Measurements from ENCODE around the gene NUAK2.

Gene NUAK2

DNA sequence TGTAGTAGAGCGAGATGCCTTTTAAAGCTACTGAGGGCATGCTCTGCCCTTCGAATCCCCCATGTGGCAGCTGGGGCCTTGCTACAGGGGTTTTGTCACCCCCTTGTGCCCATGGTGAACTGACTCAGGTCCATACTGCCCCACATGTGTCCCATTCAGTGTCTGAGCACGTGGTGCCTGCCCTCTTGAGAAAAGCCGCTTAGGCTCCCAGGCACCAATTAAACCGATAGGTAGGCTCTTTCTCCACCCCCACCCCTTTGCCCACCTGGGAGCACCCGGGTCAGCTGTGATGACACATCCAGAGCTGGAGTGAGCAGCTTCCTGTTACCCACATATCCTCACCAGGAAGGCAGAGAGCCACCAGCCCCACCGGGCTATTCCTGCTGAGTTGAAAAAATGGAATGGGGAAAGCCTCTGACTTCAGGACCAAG, 63.3 kb downstream of the NUAK2 start:
- Histone ChIP-seq H3K4me3 (ENCODE audit: low read depth in 1 of 5, low read length in 5 of 5) (no peak overlapping the region), H3K27ac (ENCODE audit: low read depth, low read length) (no peak overlapping the region), H3K36me3 (ENCODE audit: control insufficient read depth in 5 of 5, insufficient read depth in 5 of 5, low read length in 5 of 5) (no peaks in the 10 kb centered on the region), H3K4me1 (ENCODE audit: control insufficient read depth in 5 of 5, insufficient read depth in 5 of 5, low read length in 5 of 5) (peaks cover 6 to 47% (median 36%) of the 10 kb centered on the region in 5 donors), H3K27me3 (ENCODE audit: control insufficient read depth in 5 of 5, insufficient read depth in 4 of 5, low read length in 5 of 5) (no peaks in the 10 kb centered on the region), H3K9ac (ENCODE audit: low read length in 5 of 5) (no peak overlapping the region), H3K9me3 (ENCODE audit: control insufficient read depth in 5 of 5, low read length in 5 of 5) (no peaks in the 10 kb centered on the region)

- H3K36me3 ChIP-seq (ENCODE audit: control insufficient read depth in 5 of 5, insufficient read depth in 5 of 5, low read length in 5 of 5): no peaks in the 10 kb centered on the region
- H3K27me3 ChIP-seq (ENCODE audit: control insufficient read depth in 5 of 5, insufficient read depth in 4 of 5, low read length in 5 of 5): no peaks in the 10 kb centered on the region
- no peak overlapping the region for H3K9ac ChIP-seq (ENCODE audit: low read length in 5 of 5)
- no peaks in the 10 kb centered on the region for H3K9me3 ChIP-seq (ENCODE audit: control insufficient read depth in 5 of 5, low read length in 5 of 5)
- no peak overlapping the region for H3K4me3 ChIP-seq (ENCODE audit: low read depth in 1 of 5, low read length in 5 of 5)
- peaks cover 6 to 43% (median 34%) of the 10 kb centered on the region in 5 donors for H3K4me1 ChIP-seq (ENCODE audit: control insufficient read depth in 5 of 5, insufficient read depth in 5 of 5, low read length in 5 of 5)
- no peak overlapping the region for H3K27ac ChIP-seq (ENCODE audit: low read depth, low read length)
Measured at GRCh38 chr1:205257735-205258134, 63.8 kb downstream of the NUAK2 start.

DNA sequence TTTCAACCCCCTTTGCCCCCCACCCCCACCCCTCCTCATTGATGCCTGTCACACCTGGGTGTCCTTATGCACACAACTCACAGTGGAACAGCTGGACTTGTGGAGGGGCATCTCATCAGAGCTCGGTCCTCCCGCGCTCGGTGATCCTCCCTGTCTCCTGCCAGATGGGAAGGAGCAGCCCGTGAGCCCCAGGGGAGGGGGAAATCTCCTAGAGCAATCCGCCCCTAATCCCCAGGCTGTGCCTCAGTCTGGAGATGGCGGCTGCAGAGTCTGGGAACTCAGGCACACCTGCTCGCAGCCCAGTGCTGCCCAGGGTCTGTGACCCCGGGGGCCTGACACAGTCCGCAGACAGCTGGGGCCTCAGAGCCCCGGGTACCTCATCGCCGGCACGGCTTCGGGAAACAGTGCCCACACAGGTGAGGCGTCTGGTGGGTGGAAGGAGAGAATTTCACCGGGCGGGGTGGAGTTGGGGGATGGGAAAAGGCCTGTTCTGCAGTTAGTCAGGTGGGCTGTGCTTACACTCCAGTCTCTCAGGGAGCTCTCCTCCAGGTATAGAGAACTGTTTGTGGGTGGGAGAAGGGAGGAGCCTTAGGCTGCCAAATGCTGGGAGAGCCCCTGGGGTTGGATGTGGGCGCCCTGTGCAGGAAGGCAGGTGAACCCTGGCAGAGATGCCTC, 64.5 kb downstream of the NUAK2 start:
- Histone ChIP-seq H3K27ac (ENCODE audit: low read depth, low read length) (no peak overlapping the region), H3K27me3 (ENCODE audit: control insufficient read depth in 5 of 5, insufficient read depth in 4 of 5, low read length in 5 of 5) (no peaks in the 10 kb centered on the region), H3K4me3 (ENCODE audit: low read depth in 1 of 5, low read length in 5 of 5) (no peak overlapping the region), H3K9ac (ENCODE audit: low read length in 5 of 5) (no peak overlapping the region), H3K4me1 (ENCODE audit: control insufficient read depth in 5 of 5, insufficient read depth in 5 of 5, low read length in 5 of 5) (peaks cover 6 to 37% (median 31%) of the 10 kb centered on the region in 5 donors), H3K36me3 (ENCODE audit: control insufficient read depth in 5 of 5, insufficient read depth in 5 of 5, low read length in 5 of 5) (no peaks in the 10 kb centered on the region), H3K9me3 (ENCODE audit: control insufficient read depth in 5 of 5, low read length in 5 of 5) (no peaks in the 10 kb centered on the region)

DNA sequence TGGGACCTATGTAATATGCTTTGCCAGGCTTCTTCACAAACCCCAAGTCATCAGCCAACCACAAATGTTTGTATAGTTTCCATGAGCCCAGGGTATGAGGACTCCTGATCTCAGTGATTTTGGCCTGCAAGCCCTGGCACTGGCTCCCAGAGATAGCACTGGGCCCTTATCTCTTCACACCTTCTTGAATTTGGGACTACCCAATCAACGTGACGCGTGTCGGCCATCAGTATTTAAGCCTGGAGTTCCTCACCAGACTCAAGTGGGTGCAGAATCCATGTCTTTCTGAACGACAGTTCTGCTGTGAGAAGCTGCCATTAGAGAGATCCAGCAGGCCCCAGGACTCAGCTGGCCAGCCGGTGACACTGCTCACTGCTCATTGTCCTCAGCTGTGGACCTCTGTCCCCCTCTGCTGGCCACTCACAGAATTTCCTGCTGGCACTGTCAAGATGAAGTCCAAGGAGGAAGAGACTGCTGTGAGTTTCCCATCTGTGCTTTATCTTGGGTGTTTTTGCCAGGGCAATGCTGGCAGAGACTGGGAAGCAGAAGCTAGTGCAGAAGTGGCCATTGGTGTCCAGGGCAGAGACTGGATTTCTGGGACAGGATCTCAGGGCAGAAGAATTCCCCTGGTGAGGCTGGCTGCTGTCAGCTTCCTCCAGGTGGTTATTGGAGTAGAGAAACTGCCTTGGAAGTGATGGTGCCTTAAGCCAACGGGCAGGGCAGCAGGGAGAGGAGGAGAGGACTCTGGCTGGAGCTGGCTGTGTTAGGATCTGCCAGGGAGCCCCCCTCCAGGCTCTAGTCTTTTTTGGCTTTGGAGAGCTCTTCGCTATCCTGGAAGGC, 65.4 kb downstream of the NUAK2 start:
- Histone ChIP-seq H3K36me3 (ENCODE audit: control insufficient read depth in 5 of 5, insufficient read depth in 5 of 5, low read length in 5 of 5) (no peaks in the 10 kb centered on the region), H3K9me3 (ENCODE audit: control insufficient read depth in 5 of 5, low read length in 5 of 5) (no peaks in the 10 kb centered on the region), H3K4me1 (ENCODE audit: control insufficient read depth in 5 of 5, insufficient read depth in 5 of 5, low read length in 5 of 5) (peaks cover 6 to 30% (median 27%) of the 10 kb centered on the region in 5 donors), H3K4me3 (ENCODE audit: low read depth in 1 of 5, low read length in 5 of 5) (no peak overlapping the region), H3K27ac (ENCODE audit: low read depth, low read length) (no peak overlapping the region), H3K9ac (ENCODE audit: low read length in 5 of 5) (no peak overlapping the region), H3K27me3 (ENCODE audit: control insufficient read depth in 5 of 5, insufficient read depth in 4 of 5, low read length in 5 of 5) (no peaks in the 10 kb centered on the region)
